Coronary artery (tissue), 2 donors: ENCODE results near the gene LPIN3.

ENCODE experiments used
- DNase-seq: peaks from one replicate; pipeline ENCODE4 v3.0.0-alpha.2; 2017; ENCODE audit warnings: low spot score
- H3K27ac ChIP-seq, 2 donors: fragments of 200-600 bp; sonication (generic); one replicate each; pipeline ENCODE4 v1.5.1; 2016 to 2019
- H3K4me3 ChIP-seq: fragments of 200-600 bp; sonication (generic); 2 replicates; pipeline ENCODE4 v1.5.1; 2016; ENCODE audit warnings: mild to moderate bottlenecking, moderate library complexity
- CTCF ChIP-seq: fragments of 200-600 bp; sonication (generic); IDR thresholded peaks from one replicate; pipeline ENCODE4 v1.5.1; 2019; ENCODE audit warnings: antibody characterized with exemption

Gene LPIN3

GRCh38 chr20:41320976-41321375, 19.6 kb upstream of the LPIN3 start:
- TF ChIP-seq CTCF = no peak
- no peak overlapping the region for H3K27ac ChIP-seq
- no peak for DNase-seq
- no peak overlapping the region for H3K4me3 ChIP-seq

GRCh38 chr20:41327178-41327577, 13.4 kb upstream of the LPIN3 start:
- no peak for DNase-seq
- TF ChIP-seq CTCF = no peak
- no peak overlapping the region for H3K27ac ChIP-seq
- H3K4me3 ChIP-seq = no peak overlapping the region

GRCh38 chr20:41329435-41330342, 10.9 kb upstream of the LPIN3 start:
- Histone ChIP-seq H3K4me3 (peak overlapping the region; percentile 51), H3K27ac (peak overlapping the region; percentile 55 to 90)
- TF ChIP-seq CTCF = no peak
- DNase-seq = peak; percentile 91

GRCh38 chr20:41330343-41330720, 10.3 kb upstream of the LPIN3 start:
- no peak for TF ChIP-seq CTCF
- Histone ChIP-seq H3K27ac (peak overlapping the region; percentile 55 to 90), H3K4me3 (no peak overlapping the region)
- DNase-seq = no peak

GRCh38 chr20:41330941-41331340, 9.7 kb upstream of the LPIN3 start:
- DNase-seq = no peak
- no peak for TF ChIP-seq CTCF
- no peak overlapping the region for H3K4me3 ChIP-seq
- H3K27ac ChIP-seq = no peak overlapping the region

GRCh38 chr20:41331731-41332130, 8.9 kb upstream of the LPIN3 start:
- TF ChIP-seq CTCF = no peak
- no peak overlapping the region for H3K27ac ChIP-seq
- DNase-seq = no peak
- no peak overlapping the region for H3K4me3 ChIP-seq

- Histone ChIP-seq H3K4me3 (no peak overlapping the region), H3K27ac (peak overlapping the region in 1 of 2 donors; percentile 24)
- no peak for TF ChIP-seq CTCF
- DNase-seq = no peak
Measured at GRCh38 chr20:41334036-41334435, 6.6 kb upstream of the LPIN3 start.
